A673 (cell line): ENCODE measurements around the gene PAPPA. TPM values are rescaled to one million over a fixed set of nuclear protein-coding genes. Genes with fewer than 3 reads are reported as not detected.

Experiments
- BruUV-seq: library from RNA; stranded (reverse); fragments of 400-500 nt; replicated peaks from 2 replicates; lab custom pipeline; 2021; lab: Mats Ljungman, UMichigan
- CTCF ChIA-PET: fragments of 300-600 bp; sonication (Branson Sonifier 250); formaldehyde crosslinking; loops from one replicate; lab custom pipeline; 2022; ENCODE audit warnings: antibody characterized with exemption; lab: Charles Lee
- POLR2A ChIA-PET: fragments of 300-600 bp; sonication (Branson Sonifier 250); formaldehyde crosslinking; loops from one replicate; lab custom pipeline; 2022; ENCODE audit warnings: antibody characterized with exemption; ENCODE audit not compliant: low non-redundant PET; lab: Charles Lee
- DNase-seq: peaks from one replicate; pipeline ENCODE4 v3.0.0-alpha.2; 2015; ENCODE audit warnings: low spot score
- H3K27ac ChIP-seq: fragments of 200-600 bp; sonication (generic); 2 replicates; pipeline ENCODE4 v1.5.1; 2016; ENCODE audit warnings: mixed run types, low read depth, mild to moderate bottlenecking, mixed read lengths, antibody characterized with exemption, low read length; ENCODE audit not compliant: poor library complexity, severe bottlenecking
- H3K27me3 ChIP-seq: fragments of 200-600 bp; sonication (generic); replicated peaks from 2 replicates; pipeline ENCODE4 v1.6.1; 2017; ENCODE audit warnings: mixed run types, low read depth, mild to moderate bottlenecking, mixed read lengths, antibody characterized with exemption, low read length; ENCODE audit not compliant: insufficient read depth, poor library complexity
- H3K36me3 ChIP-seq: fragments of 200-600 bp; sonication (generic); 2 replicates; pipeline ENCODE4 v1.6.1; 2016; ENCODE audit warnings: mixed run types, mild to moderate bottlenecking, mixed read lengths, antibody characterized with exemption, low read length; ENCODE audit not compliant: insufficient read depth, poor library complexity, severe bottlenecking
- H3K4me1 ChIP-seq: fragments of 200-600 bp; sonication (generic); 2 replicates; pipeline ENCODE4 v1.6.1; 2017; ENCODE audit warnings: mixed run types, mild to moderate bottlenecking, mixed read lengths, antibody characterized with exemption, low read length; ENCODE audit not compliant: insufficient read depth, poor library complexity, severe bottlenecking
- H3K4me3 ChIP-seq: fragments of 200-600 bp; sonication (generic); 2 replicates; pipeline ENCODE4 v1.5.1; 2016; ENCODE audit warnings: low read depth, mixed run types, mild to moderate bottlenecking, mixed read lengths, low read length; ENCODE audit not compliant: poor library complexity, severe bottlenecking
- H3K9me3 ChIP-seq: fragments of 200-600 bp; sonication (generic); 2 replicates; pipeline ENCODE4 v1.6.1; 2016; ENCODE audit warnings: mixed run types, low read depth, mild to moderate bottlenecking, mixed read lengths, antibody characterized with exemption, low read length; ENCODE audit not compliant: poor library complexity, severe bottlenecking
- CTCF ChIP-seq: fragments of 300-800, 200-600 bp; sonication (generic); conservative IDR thresholded peaks from 2 replicates; pipeline ENCODE4 v1.5.1; 2017; ENCODE audit warnings: low read depth, mild to moderate bottlenecking, antibody characterized with exemption, low read length, moderate library complexity, mixed read lengths
- EZH2 ChIP-seq: fragments of 200-600 bp; sonication (generic); IDR thresholded peaks from 2 replicates; pipeline ENCODE4 v1.6.1; 2017; ENCODE audit warnings: borderline replicate concordance, low read depth, mild to moderate bottlenecking, mixed read lengths, antibody characterized with exemption, low read length; ENCODE audit not compliant: poor library complexity, severe bottlenecking
- intact Hi-C: fragments of 100-400 bp; cut with micrococcal nuclease; formaldehyde crosslinking; loops from one replicate; pipeline ENCODE4 v1.10.0; 2022; ENCODE audit not compliant: unreplicated experiment
- total RNA-seq: library from RNA; stranded (reverse); gene quantifications from 2 replicates; pipeline ENCODE4 v1.2.3, GENCODE V29; 2021

The PAPPA gene
- total RNA-seq, 1 experiment from 2014 or later: 47.4 TPM

DNA sequence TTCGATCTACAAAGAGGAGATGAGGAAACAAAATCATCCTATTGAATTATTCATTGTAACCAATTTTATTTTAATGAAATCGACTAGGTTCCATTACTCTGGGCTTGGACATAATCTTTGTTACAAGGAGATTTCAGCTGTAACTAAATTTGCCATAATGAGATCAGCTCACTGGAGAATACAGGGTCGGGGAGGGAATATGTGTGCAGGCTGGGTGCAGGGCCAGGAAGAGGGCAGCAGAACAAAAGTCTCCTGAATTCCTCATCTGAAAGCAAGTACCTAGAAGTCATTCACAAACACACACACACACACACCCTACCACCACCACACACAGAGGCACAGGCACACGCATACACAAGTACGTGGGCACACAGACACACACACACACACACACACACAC is 151.2 kb downstream of the PAPPA start:
- no TSS peak for BruUV-seq
- TF ChIP-seq EZH2 (no peak), CTCF (no peak)
- intact Hi-C loops: no loop called here
- Histone ChIP-seq H3K36me3 (peaks cover 46% of the 10 kb centered on the region), H3K27me3 (no peaks in the 10 kb centered on the region), H3K9me3 (no peaks in the 10 kb centered on the region), H3K27ac (no peak overlapping the region), H3K4me3 (no peak overlapping the region), H3K4me1 (peaks cover 2% of the 10 kb centered on the region)
- DNase-seq: no peak
- ChIA-PET CTCF (no interaction called here), POLR2A (no interaction called here)

- ChIA-PET POLR2A (no interaction called here), CTCF (no interaction called here)
- Histone ChIP-seq H3K4me3 (no peak overlapping the region), H3K27ac (no peak overlapping the region), H3K4me1 (no peaks in the 10 kb centered on the region), H3K9me3 (no peaks in the 10 kb centered on the region), H3K36me3 (peaks cover 41% of the 10 kb centered on the region), H3K27me3 (no peaks in the 10 kb centered on the region)
- intact Hi-C loops: no loop called here
- BruUV-seq: no TSS peak
- TF ChIP-seq CTCF (no peak), EZH2 (no peak)
- DNase-seq: no peak
Observed at GRCh38 chr9:116308076-116308475, 154.5 kb downstream of the PAPPA start.

DNA sequence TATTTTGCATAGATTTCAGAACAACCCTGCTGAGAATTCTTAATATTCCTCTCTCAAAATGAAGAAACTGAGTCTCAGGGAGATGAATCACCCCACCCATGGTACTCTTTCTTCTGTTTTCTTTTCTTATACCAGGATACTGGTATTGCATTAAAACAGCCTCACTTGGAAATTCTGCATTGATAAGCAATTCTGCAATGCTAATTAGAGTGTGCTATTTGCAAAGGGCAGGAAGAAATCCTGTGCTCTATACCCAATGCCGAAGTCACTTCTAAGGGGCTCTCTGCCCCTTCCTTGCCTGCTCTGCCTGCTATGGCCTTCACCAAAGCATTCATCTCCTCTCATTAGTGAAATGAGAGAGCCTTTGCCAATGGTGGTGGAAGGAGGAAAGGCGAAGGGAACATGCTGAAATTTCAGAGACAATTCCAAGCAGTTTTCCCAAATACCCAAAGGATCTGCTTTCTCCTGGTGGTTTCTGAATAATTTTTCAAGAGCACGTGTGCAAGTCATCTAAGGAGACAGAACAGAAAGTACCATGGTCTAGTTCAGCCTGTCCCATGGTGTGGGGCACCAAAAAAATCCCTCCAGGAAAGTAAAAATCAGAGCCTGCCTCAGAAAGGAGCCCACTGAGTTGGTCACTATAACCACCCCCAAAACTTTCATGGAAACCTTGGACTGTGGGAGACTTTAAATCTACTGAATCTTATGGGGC is 156.5 kb downstream of the PAPPA start:
- no peak overlapping the region for H3K27ac ChIP-seq
- TF ChIP-seq CTCF: no peak
- no peak for TF ChIP-seq EZH2
- CTCF ChIA-PET: no interaction called here
- BruUV-seq: no TSS peak
- DNase-seq: no peak
- no peaks in the 10 kb centered on the region for H3K27me3 ChIP-seq
- intact Hi-C loops: no loop called here
- peaks cover 26% of the 10 kb centered on the region for H3K36me3 ChIP-seq
- H3K4me1 ChIP-seq: no peaks in the 10 kb centered on the region
- no peak overlapping the region for H3K4me3 ChIP-seq
- POLR2A ChIA-PET: no interaction called here
- no peaks in the 10 kb centered on the region for H3K9me3 ChIP-seq
